ENCODE results near the gene SUCLG1.
"Not testable (repeated sequence)": the region's sequence is repeated elsewhere in the genome, so short reads cannot be mapped to it uniquely, and the experiment has no call there.

The SUCLG1 gene

DNA sequence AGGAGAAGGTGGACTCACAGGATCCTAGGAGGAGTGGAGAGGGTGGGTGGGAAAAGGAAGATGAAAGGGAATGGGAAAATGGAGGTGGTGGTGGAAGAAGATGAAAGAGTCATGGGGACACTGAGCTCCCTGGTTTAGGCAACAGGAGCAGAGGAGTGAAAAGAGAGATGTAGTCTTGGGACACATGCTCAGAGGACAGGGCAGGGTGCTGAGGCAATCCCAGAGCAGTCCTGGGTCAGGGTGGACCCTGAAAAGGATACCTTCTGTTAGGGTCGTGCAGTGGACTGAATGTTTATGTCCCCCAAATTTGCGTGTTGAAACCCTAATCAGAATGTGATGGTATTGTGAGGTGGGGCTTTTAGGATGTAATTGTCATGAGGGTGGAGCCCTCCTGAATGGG lies 37.9 kb downstream of the SUCLG1 start:
- DNase-seq (ENCODE audit: low spot score): no peak

DNA sequence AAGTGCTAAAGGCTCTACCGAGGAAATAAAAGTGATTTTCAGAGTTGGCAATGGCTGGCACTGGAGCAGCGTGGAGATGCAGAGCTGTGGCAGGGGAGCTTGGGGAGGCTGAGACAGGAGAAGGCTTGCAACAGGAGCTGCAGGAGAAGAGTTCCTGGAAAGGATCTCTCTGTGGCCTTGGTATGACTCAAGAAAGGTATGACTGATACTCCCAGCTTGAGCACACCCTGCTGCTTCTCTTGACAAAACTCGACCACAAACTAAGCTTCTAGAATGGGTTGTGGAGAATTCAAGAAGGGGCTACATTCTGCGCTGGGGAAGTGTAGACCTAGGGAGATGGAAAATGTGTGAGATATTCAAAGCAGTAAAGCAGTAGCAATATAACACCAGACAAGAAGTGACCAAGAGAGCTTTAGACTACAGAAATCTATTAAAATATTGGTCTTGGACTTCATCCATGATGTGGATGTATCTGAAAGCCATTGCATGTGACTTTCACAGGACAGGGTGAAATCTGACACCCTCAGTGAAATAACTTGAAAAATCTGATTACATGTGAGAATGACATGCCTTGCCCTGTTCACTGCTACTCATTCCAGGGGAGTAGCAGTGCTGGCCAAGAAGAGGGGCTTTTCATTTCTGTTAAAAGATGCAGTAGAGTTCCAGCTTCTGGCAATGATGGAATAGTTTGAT lies 41.5 kb downstream of the SUCLG1 start:
- DNase-seq (ENCODE audit: low spot score): no peak

- no peak for DNase-seq (ENCODE audit: low spot score)
Observed at GRCh38 chr2:84409531-84409930, 49.5 kb downstream of the SUCLG1 start.

GRCh38 chr2:84402111-84402510 lies 57.0 kb downstream of the SUCLG1 start:
- DNase-seq (ENCODE audit: low spot score): not testable (repeated sequence)

DNA sequence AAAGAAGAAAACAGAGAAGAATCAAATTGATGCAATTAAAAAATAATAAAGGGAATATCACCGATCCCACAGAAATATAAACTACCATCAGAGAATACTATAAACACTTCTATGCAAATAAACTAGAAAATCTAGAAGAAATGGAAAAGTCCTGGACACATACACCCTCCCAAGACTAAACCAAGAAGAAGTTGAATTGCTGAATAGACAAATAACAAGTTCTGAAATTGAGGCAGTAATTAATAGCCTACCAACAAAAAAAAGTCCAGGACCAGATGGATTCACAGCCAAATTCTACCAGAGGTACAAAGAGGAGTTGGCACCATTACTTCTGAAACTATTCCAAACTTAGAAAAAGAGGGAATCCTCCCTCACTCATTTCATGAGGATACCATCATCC lies 59.2 kb downstream of the SUCLG1 start:
- not testable (repeated sequence) for DNase-seq (ENCODE audit: low spot score)

DNA sequence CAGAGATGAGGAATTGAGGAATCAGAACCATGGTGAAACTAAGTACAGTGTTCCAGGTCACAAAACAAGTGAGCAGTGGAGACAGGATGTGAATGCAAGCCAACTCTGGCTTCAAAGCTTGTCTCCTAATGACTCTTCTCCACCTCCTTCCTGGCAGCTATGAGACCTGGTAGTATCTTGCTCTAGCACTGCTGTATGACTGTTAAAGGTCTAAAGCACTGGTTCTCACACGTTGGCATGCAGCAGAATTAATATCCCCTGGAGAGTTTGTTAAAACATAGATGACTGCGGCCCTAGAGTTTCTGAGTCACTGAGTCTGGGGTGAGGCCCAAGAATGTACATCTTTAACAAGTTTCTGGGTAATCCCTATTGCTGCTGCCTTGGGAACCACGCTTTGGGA lies 63.3 kb downstream of the SUCLG1 start:
- DNase-seq (ENCODE audit: low spot score): no peak

GRCh38 chr2:84394628-84395027 lies 64.5 kb downstream of the SUCLG1 start:
- DNase-seq (ENCODE audit: low spot score): no peak

GRCh38 chr2:84393829-84394228 lies 65.3 kb downstream of the SUCLG1 start:
- DNase-seq (ENCODE audit: low spot score): no peak

GRCh38 chr2:84389794-84390193 lies 69.3 kb downstream of the SUCLG1 start:
- no peak for DNase-seq (ENCODE audit: low spot score)

GRCh38 chr2:84388921-84389490 lies 70.1 kb downstream of the SUCLG1 start:
- DNase-seq (ENCODE audit: low spot score): no peak

DNA sequence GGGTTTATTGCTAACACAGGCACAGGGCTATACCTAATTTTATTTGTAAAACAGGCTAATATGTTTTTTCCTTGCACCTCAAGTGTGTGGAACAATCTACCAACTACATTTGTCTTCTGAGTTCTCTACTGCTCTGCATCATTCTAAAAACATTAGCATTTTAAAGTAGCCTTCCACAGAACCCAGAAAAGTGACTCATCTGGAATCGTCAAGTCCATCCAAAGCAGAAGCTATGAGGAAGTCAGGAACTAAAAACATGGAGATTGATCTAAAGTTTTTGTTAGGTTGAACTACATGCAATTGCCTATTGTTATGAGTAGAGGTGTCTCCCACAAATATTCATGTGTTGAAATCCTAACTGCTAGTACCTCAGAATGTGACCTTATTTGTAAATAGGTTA lies 70.9 kb downstream of the SUCLG1 start:
- no peak for DNase-seq (ENCODE audit: low spot score)

GRCh38 chr2:84386336-84387040 lies 72.6 kb downstream of the SUCLG1 start:
- DNase-seq (ENCODE audit: low spot score): no peak

- DNase-seq (ENCODE audit: low spot score): no peak
Observed at GRCh38 chr2:84383271-84383670, 75.8 kb downstream of the SUCLG1 start.

DNA sequence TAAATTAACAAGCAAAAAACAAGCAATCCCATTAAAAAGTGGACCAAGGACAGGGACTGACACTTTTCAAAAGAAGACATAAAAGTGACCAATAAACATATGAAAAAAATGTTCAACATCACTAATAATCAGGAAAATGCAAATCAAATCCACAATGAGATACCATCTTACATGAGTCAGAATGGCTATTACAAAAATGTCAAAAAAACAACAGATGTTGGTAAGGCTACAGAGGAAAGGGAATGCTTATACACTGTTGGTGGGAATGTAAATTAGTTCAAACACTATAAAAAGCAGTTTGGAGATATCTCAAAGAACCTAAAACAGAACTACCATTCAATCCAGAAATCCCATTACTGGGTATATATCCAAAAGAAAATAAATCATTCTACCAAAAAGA lies 78.2 kb downstream of the SUCLG1 start:
- no peak for DNase-seq (ENCODE audit: low spot score)

GRCh38 chr2:84378960-84379359 lies 80.1 kb downstream of the SUCLG1 start:
- no peak for DNase-seq (ENCODE audit: low spot score)

- DNase-seq (ENCODE audit: low spot score): no peak
Observed at GRCh38 chr2:84375020-84375419, 84.1 kb downstream of the SUCLG1 start.

DNA sequence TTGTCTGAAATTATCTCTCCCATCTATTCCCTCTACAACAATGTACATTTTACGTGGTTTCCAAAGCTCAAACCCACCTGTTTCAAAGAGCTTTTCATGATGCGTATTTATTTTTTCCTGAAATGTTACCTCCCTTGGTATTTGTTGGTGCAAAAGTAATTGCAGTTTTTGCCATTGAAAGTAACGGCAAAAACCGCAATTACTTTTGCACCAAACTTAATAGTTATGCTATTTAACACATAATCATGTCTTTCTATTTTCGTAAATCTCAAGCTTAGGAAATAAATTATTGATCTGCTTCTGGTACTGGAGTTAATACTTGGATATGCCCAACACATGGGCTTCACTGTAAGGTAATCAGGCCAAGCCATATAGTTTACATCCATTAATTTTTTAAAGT lies 85.2 kb downstream of the SUCLG1 start:
- no peak for DNase-seq (ENCODE audit: low spot score)
